GM21723 (cell line): Measurements from ENCODE around the gene NDUFA3.
A peak's percentile ranks its signal among the peaks of the same experiment; 100 is the strongest.

Experiments
- ATAC-seq: cut with Tn5 transposase; IDR thresholded peaks from one replicate; pipeline ENCODE4 v1.9.1; 2021; ENCODE audit warnings: mild to moderate bottlenecking, moderate library complexity; ENCODE audit not compliant: unreplicated experiment

Gene NDUFA3

DNA sequence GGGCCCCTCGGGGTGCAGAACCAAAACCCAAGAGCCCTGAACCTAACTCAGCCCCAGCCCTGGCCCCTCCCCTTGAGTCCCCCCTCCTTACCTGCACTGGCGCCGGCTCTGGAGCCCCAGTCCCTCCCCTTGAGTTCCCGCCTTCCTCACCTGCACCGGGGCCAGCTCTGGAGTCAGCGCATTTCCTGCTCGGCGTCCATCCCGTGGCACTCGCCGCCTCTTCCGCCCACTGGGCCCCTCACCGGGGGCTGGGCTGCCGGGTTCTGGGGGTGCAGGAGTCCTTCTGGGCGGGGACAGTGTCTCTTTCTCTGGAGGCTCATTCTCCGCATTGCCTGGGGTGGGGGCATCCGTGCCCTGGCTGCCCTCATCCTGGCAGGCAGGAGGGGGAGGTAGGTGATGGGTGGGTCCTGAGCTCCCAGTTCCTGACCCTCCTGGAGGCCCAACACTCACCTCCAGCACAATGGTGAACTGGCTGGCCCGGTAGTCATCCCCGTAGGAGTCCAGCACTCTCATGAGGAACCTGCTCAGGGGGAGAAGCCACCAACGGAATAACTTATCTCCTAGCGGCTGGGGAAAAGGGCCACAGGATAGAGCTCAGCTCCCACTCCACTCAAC lies 5.3 kb downstream of the NDUFA3 start:
- no peak for ATAC-seq

DNA sequence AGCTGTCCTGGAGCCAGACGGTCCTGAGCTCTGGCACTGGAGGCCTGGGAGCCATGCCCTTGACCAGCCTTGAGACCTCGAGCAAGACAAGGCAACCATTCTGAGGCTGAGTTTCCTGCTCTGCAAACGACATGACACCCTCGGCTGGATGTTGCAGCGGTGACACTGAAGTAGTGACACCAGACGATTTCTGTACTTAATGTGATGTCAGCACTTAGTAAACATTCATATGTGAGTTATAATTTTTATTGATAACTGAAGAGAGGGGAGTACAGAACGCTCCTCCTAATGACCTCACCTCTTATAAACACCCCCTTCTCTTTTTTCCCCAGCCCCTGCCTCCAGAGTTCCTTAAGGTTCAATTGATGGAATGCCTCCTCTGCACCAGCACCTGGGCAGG lies 5.8 kb downstream of the NDUFA3 start:
- ATAC-seq: no peak

DNA sequence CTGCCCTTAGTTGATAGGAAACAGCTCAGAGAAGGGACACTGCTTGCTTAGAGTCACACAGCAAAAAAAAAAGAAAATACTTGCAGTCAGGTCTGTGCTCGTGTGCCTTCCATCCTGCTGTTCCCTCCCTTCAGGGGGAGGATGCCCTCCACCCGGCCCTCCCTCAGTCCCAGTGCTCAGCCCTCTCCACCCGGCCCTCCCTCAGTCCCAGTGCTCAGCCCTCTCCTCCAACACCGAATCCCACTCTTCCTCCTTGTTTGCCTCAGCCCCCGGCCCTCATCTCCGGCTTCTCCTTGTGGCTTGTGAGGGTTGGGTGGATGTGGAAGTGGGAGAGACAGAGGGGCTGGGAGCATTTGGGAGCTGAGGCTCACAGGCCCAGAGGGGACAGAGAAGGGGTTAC lies 7.0 kb downstream of the NDUFA3 start:
- ATAC-seq: no peak

DNA sequence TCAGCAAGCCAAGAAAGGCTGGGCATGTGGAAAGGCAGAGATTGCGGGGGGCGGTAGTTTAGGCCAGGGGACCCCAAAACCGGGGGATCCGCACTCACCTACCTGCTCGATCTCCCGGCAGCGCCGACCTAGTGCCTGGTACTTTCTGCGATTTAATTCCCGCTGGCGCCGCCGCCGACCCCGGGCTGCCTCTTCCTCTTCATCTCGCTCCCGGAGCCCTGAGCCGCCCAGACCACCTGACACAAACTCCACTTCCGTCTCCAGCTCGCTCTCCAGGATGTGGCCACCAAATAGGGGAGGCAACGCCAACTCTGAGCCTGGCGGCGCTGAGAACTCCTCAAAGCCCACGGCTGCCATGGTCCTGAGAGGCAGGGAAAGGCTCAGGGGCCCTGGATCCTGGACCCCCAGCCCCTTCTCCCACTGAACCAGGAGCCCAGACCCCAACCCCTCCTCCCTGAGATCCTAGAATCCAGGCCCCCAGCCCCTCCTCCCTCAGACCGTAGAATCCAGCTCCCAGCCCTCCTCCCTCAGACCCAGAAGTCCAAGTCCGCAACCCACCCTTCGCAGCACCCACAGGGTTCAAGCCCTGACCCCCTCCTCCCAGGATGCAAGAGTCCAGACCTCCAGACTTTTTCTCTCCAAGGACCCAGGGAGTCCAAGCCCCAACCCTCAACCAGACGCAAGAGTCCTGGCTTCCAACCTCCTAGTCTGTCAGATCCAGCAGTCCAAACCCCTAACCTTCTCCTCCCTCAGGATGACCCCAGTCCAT lies 11.9 kb downstream of the NDUFA3 start:
- ATAC-seq: no peak

DNA sequence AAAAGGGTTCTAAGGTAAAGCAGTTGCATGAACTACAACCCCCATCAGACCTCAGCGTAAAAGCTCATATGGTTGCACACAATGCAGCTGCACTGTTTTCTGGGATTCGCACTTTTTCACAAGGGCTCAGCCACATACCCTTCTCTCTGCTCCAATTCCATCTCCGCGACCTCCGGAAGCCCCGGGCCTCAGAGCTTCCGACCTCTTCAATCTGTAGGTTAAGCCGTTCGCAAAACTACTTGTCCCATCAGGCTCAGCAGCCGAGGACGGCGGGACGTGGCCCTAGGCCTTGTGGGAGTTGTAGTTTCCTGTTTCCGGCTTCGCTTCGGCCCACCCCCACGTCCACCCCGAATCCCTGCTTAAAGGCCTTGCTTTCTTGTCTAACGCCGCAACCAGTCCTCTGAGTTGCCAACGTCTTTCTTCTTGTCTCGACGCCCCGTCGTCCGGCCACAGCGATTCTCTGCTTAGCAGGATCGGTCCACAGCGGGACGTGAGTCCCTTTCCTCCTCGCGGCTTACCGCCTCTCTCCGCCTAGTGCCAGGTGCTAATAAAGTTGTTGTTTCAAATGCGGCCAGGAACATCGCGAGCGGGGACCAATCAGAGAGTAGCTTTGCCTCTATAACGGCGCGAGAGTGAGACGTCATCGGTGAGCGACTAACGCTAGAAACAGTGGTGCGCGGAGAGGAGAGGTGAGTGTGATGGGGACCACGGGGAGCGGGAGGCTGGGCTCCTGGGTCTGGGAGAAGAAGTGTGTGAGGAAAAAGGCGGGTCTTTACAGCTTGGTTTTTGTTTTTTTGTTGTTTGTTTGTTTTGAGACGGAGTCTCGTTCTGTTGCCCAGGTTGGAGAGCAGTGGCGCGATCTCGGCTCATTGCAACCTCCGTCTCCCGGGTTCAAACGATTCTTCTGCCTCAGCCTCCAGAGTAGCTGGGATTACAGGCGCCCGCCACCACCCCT lies 12.7 kb downstream of the NDUFA3 start, which contains the start of the genes PRPF31 and TFPT:
Gene PRPF31, plus strand, starts transcription at position 646 of the 955 bp plus-strand sequence. CDS start 2,525 bp downstream, outside the sequence.
Gene TFPT, minus strand, starts transcription at position 549 of the 955 bp plus-strand sequence. Its CDS starts 388 bp downstream, at position 161.
- ATAC-seq: peak; percentile 84

DNA sequence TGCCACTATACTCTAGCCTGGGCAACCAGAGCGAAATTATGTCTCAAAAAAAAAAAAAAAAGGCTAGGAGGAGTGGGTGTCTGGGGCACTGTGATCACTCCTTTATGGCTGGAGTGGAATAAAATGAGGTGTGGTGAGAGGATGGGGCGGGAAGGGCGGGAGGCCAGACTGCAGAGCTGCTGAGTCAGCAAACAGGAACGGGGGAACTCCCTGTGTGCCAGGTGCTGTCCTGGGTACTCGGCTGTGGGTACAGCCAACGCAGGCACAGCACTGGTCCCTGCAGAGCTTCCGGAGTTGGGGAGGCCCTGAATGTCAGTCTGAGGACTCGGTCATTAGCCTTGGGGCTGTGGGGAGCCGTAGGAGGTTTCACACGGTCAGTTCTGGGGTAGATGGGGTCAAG lies 18.6 kb downstream of the NDUFA3 start:
- ATAC-seq: no peak

DNA sequence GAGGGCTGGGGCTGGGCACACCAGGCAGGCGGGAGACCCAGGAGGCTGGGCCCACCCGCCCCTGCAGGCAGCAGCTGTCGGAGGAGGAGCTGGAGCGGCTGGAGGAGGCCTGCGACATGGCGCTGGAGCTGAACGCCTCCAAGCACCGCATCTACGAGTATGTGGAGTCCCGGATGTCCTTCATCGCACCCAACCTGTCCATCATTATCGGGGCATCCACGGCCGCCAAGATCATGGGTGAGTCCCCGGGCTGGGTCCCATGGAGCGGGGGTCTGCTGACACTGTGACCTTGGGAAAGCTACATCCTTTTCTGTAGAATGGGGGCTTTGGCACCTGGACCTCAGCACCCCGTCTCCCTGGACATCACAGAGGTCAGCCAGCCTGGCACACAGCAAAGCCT lies 21.0 kb downstream of the NDUFA3 start:
- ATAC-seq: no peak

DNA sequence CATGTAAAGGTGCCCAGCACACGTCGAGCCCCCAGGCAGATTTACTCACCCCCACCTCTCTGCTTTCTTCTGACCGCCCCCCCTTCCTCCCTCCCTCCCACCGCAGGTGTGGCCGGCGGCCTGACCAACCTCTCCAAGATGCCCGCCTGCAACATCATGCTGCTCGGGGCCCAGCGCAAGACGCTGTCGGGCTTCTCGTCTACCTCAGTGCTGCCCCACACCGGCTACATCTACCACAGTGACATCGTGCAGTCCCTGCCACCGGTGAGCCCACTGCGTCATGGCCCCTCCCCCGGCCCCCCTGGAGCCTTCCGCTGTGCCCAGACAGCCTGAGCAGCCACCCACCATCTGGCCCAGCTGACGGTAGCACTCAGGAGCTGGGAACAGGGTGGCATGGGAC lies 21.7 kb downstream of the NDUFA3 start:
- ATAC-seq: no peak

DNA sequence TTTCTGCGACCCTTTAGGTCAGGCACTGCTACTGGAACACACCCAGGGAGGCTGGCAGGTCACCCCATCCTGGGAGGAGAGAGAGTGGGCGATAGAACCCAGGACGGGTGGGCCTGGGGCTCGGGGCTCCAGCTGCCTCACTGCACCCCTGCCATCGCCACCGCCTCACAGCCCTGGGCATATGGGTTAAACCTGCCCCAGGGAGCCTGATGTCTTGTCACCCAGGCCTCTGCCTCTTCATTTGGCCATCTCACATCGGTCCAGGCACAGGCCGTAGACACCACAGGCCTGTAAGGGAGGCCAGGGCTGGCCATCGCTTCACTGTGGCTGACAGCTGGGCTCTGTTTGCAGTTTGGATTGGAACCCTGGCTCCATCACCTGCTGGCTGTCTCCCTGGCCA lies 23.1 kb downstream of the NDUFA3 start:
- ATAC-seq: no peak

DNA sequence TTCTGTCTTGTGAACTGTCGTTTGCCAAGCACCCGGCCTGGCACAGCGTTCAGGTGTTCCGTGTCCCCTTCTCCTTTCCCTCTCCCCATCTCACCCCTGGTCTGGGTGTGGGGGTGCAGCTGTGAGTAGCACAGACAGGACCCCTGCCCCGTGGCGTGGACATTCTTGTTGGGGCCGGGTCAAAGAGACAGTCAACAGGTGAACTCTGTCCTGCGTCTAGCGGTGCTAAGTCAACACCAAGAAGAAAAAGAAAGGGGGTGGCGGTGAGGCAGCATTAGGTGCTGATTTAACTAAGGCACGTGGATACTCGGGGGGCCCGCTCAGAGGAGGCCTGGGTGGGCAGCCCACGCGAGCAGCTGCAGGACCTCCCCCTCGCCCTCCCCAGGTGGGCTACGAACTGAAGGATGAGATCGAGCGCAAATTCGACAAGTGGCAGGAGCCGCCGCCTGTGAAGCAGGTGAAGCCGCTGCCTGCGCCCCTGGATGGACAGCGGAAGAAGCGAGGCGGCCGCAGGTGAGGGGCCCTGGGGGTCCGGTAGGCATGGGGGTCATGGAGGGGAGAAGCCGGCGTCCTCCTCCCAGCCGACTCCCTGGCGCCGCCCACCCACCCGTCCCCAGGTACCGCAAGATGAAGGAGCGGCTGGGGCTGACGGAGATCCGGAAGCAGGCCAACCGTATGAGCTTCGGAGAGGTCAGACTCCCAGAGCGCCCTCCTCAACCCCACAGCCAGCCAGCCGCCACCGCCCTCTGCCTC lies 25.2 kb downstream of the NDUFA3 start:
- ATAC-seq: no peak

DNA sequence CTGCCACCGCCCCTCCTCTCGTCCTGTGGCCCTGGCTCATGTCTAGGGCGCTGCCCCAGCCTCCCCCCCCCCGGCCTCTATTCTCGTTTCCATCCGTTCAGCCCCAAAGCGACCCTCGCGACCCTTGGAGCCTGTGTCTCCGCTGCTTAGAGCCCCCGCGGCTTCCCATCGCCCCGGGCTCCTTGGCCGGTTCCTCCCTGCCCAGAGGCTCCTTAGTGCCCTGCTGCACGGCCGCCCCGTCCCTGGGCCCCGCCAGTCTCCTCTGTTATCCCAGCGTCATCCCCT lies 25.7 kb downstream of the NDUFA3 start:
- no peak for ATAC-seq

DNA sequence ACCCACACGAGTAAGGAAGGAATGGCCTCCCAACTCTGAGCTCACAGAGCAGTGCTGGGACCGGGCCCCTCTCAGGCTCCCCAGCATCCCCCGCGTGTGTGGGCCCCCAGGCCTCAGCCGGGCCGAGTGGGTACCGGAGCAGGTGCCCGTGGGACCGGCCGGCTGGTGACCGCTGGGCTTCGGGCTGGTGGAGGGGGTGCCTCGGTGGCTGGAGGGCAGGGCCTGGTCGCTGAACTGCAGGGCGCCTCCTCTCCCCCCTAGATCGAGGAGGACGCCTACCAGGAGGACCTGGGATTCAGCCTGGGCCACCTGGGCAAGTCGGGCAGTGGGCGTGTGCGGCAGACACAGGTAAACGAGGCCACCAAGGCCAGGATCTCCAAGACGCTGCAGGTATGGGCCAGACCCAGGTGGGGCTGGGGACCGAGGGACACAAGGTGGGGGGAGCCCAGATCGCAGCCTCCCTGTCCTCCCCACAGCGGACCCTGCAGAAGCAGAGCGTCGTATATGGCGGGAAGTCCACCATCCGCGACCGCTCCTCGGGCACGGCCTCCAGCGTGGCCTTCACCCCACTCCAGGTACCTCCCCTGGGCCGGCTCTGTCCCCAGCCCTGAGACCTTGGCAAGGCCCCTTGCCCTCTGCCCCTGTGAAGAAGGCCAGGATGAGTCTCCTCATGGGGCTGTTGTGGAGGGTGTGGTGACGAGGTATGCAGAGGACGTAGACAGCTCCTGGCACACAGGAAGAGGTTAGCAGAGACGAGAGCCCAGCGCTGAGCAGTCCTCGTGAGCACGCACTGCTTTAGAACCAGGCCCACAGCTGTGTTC lies 26.4 kb downstream of the NDUFA3 start:
- ATAC-seq: no peak

DNA sequence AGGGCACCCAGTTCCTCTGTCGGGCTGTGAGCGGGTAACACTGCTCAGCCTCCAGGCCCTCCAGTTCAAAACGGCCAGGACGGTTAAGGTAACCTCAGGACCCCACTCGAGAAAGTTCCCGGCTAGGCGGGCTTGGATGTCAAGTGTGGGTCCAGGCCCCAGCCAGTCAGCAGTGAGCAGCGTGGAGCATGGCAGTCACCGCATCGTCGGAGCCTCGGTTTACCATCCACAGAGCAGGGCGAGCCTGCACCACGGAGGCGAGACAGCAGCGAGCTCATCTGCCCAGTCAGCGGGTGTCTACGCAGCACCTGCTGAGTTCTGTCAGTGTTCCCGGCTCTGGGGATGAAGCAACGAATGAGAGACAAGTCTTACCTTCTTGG lies 27.0 kb downstream of the NDUFA3 start:
- ATAC-seq: no peak

DNA sequence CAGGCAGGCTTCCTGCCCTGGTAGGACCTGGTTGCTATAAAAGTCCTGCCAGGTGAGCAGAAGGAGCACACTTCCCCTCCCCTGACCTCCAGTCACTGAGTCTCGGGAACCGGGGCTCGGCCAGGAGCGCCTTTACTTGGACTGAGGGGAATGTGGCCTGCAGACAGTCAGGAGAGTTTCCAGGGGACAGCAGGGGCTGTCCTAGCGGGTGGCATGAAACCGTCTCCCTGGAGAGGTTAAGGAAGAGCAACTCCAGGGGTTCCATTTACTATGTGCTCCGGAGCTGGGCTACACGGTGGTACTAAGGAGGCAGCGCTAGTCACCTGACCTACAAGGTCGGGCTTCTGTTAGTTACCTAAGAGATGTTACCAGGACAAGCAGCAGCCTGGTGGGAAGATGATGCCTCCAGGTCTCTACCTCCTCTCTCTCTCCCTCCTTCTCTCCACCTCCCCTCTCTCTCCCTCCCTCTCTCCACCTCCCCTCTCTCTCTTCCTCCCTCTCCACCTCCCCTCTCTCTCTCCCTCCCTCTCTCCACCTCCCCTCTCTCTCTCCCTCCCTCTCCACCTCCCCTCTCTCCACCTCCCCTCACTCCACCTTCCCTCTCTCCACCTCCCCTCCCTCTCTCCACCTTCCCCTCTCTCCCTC lies 30.8 kb downstream of the NDUFA3 start:
- no peak for ATAC-seq

DNA sequence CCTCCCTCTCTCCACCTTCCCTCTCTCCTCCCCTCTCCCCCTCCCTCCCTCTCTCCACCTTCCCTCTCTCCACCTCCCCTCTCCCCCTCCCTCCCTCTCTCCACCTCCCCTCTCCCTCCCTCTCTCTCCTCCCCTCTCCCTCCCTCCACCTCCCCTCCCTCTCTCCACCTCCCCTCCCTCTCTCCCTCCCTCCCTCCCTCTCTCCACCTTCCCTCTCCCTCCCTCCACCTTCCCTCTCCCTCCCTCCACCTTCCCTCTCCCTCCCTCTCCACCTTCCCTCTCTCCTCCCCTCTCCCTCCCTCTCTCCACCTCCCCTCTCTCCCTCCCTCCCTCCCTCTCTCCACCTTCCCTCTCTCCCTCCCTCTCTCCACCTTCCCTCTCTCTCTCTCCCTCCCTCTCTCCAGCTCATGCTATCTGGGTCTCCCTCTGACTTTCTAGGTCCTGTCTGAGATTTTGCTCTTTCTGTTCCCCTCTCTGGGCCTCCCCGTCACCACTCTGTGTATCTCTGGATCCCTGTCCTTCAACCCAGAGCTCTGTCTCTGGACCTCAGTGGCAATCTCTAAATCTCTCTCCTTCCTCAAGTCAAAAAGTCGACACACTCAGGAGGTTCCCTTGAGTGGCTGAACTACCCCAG lies 31.4 kb downstream of the NDUFA3 start:
- ATAC-seq: no peak

DNA sequence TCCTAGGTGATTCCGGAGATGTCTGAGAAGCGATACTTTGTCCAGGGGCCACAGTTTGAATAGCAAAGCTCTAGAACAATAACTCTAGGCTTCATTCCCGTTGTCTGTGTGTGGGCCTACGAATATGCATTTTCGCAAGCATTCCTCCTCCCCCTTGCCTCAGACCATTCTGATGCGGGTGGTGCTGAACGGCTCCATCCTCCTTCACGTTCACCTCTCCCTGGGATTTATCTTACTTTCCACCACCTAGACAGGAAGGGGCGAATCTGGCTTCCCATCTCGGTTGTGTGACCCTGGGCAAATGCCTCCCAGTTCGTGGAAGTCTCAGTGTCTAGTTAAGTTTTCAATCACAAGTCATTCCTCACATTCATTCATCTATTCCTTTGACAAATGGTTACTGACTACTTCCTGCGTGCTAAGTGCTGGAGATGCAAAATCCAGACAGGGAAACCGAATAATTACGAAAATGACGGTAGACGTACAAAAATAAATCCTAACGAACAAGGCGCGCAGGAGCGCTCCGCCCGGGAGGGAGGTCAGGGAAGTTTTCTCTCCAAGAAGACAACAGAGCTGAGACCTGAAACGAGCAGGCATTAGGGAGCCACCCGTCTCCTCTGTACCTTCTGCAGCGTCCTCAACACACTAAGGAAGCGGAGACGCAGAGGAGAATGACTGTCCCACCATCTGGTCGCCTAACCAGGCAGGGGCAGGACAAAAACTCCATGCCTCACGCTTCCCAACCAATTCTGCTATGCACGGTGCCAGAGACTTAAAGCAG lies 33.6 kb downstream of the NDUFA3 start:
- no peak for ATAC-seq

DNA sequence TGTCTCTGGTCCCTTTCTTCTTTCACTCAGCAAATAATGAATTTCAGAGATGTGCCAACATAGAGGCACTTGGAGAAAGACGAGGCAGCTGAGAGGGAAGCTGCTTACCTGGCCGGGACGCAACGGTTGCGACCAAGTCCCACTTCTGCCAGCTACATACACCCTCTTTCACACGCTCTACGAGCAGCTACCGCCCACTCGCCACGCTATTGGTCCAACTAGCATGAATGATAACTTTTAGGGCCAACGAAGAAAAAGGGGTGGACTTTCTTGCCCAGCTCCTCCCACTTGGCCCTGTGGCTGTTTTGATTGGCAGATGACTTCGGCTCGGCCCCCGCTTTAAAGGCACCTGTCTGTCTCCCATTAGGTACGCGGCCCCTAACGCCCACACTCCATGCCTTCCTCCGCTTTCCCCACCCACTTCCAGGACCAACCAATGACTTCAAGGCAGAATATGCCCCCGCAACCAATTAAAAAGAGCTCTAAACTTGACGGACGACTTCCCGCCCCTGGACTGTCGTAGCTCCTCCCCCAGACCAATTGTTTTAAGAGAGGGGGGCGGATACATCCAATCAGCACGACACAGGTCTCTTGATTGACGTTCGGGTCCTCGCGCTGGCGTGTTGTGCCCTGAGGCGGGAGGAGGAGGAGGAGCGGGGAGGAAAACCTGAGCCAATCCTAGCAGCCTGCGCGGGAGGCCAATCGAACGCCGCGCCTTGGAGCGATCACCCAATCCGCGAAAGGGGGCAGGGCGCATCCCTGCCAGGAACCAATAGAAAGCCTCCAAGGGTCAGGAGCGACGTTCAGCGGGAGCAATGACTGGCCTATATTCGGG lies 34.4 kb downstream of the NDUFA3 start:
- peak; percentile 76 for ATAC-seq
